Caco-2 (cell line): Measurements from ENCODE around the gene ACOX1. TPM values are rescaled to one million over a fixed set of nuclear protein-coding genes. Genes with fewer than 3 reads are reported as not detected.
A peak's percentile ranks its signal among the peaks of the same experiment; 100 is the strongest.

Experiments
- BruUV-seq: library from RNA; stranded (reverse); fragments of 400-500 nt; replicated peaks from 2 replicates; lab custom pipeline; 2021; lab: Mats Ljungman, UMichigan
- CTCF ChIA-PET: fragments of 300-600 bp; sonication (Branson Sonifier 250); formaldehyde crosslinking; loops from one replicate; lab custom pipeline; 2022; ENCODE audit warnings: antibody characterized with exemption; lab: Charles Lee
- POLR2A ChIA-PET: fragments of 300-600 bp; sonication (Branson Sonifier 250); formaldehyde crosslinking; loops from one replicate; lab custom pipeline; 2022; ENCODE audit warnings: antibody characterized with exemption; lab: Charles Lee
- DNase-seq, 2 experiments: peaks; one replicate each; pipeline versions ENCODE4 v3.0.0 to v3.0.0-alpha.2; 2020 to 2022
- H3K27me3 ChIP-seq: replicated peaks from 2 replicates; pipeline ENCODE4 v1.6.0; 2011; ENCODE audit warnings: low read length; ENCODE audit not compliant: control insufficient read depth, insufficient read depth
- H3K36me3 ChIP-seq: 2 replicates; pipeline ENCODE4 v1.5.1; 2011; ENCODE audit warnings: low read length; ENCODE audit not compliant: control insufficient read depth, insufficient read depth
- H3K4me1 ChIP-seq: fragments of 250-450 bp; sonication (Bioruptor Pico); 2 replicates; pipeline ENCODE4 v1.5.1; 2020; ENCODE audit warnings: mild to moderate bottlenecking
- H3K4me3 ChIP-seq: 2 replicates; pipeline ENCODE4 v1.5.1; 2011; ENCODE audit warnings: low read depth, mild to moderate bottlenecking, control low read depth, low read length
- H3K9me3 ChIP-seq: fragments of 250-450 bp; sonication (Bioruptor Pico); 2 replicates; pipeline ENCODE4 v1.5.1; 2020; ENCODE audit warnings: mild to moderate bottlenecking, moderate library complexity
- H3K27ac Mint-ChIP-seq: one replicate; pipeline ENCODE4 v1.8.0; 2022; ENCODE audit warnings: mixed read lengths; ENCODE audit not compliant: unreplicated experiment
- H3K27me3 Mint-ChIP-seq: one replicate; pipeline ENCODE4 v1.8.0; 2022; ENCODE audit warnings: mixed read lengths; ENCODE audit not compliant: insufficient read depth, unreplicated experiment
- H3K36me3 Mint-ChIP-seq: one replicate; pipeline ENCODE4 v1.8.0; 2022; ENCODE audit warnings: mild to moderate bottlenecking, mixed read lengths; ENCODE audit not compliant: insufficient read depth, unreplicated experiment
- H3K4me1 Mint-ChIP-seq: one replicate; pipeline ENCODE4 v1.8.0; 2022; ENCODE audit warnings: low read depth, mixed read lengths; ENCODE audit not compliant: unreplicated experiment
- H3K4me3 Mint-ChIP-seq: one replicate; pipeline ENCODE4 v1.8.0; 2022; ENCODE audit warnings: mild to moderate bottlenecking, moderate library complexity, mixed read lengths; ENCODE audit not compliant: unreplicated experiment
- H3K9me3 Mint-ChIP-seq: one replicate; pipeline ENCODE4 v1.8.0; 2022; ENCODE audit warnings: mixed read lengths; ENCODE audit not compliant: unreplicated experiment
- CTCF ChIP-seq, 2 experiments: fragments of 200-600 bp in 1 of 2; IDR thresholded peaks; 1 replicate in 1 of 2; 2 replicates in 1 of 2; pipeline versions ENCODE4 v1.5.1 to v1.8.0; 2011 to 2022; ENCODE audit warnings: antibody characterized with exemption in 1 of 2, control low read depth in 1 of 2, inconsistent platforms in 1 of 2, low read depth in 1 of 2, low read length in 1 of 2, mild to moderate bottlenecking in 1 of 2, moderate library complexity in 1 of 2; ENCODE audit not compliant: insufficient read depth in 1 of 2, severe bottlenecking in 1 of 2, unreplicated experiment in 1 of 2
- intact Hi-C: fragments of 100-400 bp; cut with micrococcal nuclease; formaldehyde crosslinking; loops from one replicate; pipeline ENCODE4 v1.10.0; 2022; ENCODE audit not compliant: unreplicated experiment
- total RNA-seq: library from RNA; stranded (reverse); gene quantifications from 2 replicates; pipeline ENCODE4 v1.2.3, GENCODE V29; 2022

ACOX1 gene
- total RNA-seq, 1 experiment from 2014 or later = 48.3 TPM

- Mint-ChIP-seq H3K27me3 (no peaks in the 10 kb centered on the region), H3K36me3 (peaks cover 9% of the 10 kb centered on the region), H3K4me3 (no peak overlapping the region), H3K9me3 (peaks cover 5% of the 10 kb centered on the region), H3K27ac (peak overlapping the region; percentile 30), H3K4me1 (peaks cover 10% of the 10 kb centered on the region)
- H3K36me3 ChIP-seq = peaks cover 1% of the 10 kb centered on the region; the same call in 1 of the 2 replicates
- no peaks in the 10 kb centered on the region for H3K9me3 ChIP-seq
- no peak for DNase-seq
- no peak overlapping the region for H3K4me3 ChIP-seq
- POLR2A ChIA-PET = interaction anchor here (1.7 kb wide), 1 partner anchor 64 kb away, joined by 6 read pairs; the partner anchor contains the start of gene FBF1
- no peaks in the 10 kb centered on the region for H3K27me3 ChIP-seq
- intact Hi-C loops = loop anchor here (1.0 to 2.0 kb wide), 2 partner anchors 64 to 100 kb away; partner anchors contain the start of gene FBF1
- BruUV-seq = no TSS peak
- peaks cover 17% of the 10 kb centered on the region for H3K4me1 ChIP-seq
- CTCF ChIA-PET = interaction anchor here (0.6 to 2.6 kb wide), 10 partner anchors 9 to 275 kb away, joined by 3 to 16 read pairs (median 6); partner anchors contain the start of genes ACOX1, FBF1, MRPL38 and TEN1
- no peak for TF ChIP-seq CTCF (IDR thresholded peaks at IDR 0.05; ENCODE audit: insufficient read depth in 1 of 2, low read depth in 1 of 2, low read length in 1 of 2, severe bottlenecking in 1 of 2, unreplicated experiment in 1 of 2)
Observed at GRCh38 chr17:76004750-76005262, 25.8 kb upstream of the ACOX1 start.

GRCh38 chr17:76003915-76004314, 24.9 kb upstream of the ACOX1 start:
- Histone ChIP-seq H3K4me1 (peaks cover 19% of the 10 kb centered on the region), H3K4me3 (no peak overlapping the region), H3K36me3 (peaks cover 1% of the 10 kb centered on the region; the same call in 1 of the 2 replicates), H3K9me3 (no peaks in the 10 kb centered on the region), H3K27me3 (no peaks in the 10 kb centered on the region)
- Mint-ChIP-seq H3K27me3 (no peaks in the 10 kb centered on the region), H3K9me3 (no peaks in the 10 kb centered on the region), H3K36me3 (peaks cover 10% of the 10 kb centered on the region), H3K4me3 (no peak overlapping the region), H3K27ac (peak overlapping the region; percentile 71), H3K4me1 (peaks cover 10% of the 10 kb centered on the region)
- POLR2A ChIA-PET = interaction anchor here (1.1 to 1.7 kb wide), 2 partner anchors 63 to 107 kb away, joined by 4 to 6 read pairs; partner anchors contain the start of genes FBF1 and TRIM65
- intact Hi-C loops = loop anchor here (1.0 to 2.0 kb wide), 2 partner anchors 25 to 63 kb away; partner anchors contain the start of genes ACOX1, FBF1 and TEN1
- CTCF ChIA-PET = interaction anchor here (0.6 to 3.4 kb wide), 9 partner anchors 9 to 276 kb away, joined by 3 to 19 read pairs (median 5); partner anchors contain the start of genes ACOX1, FBF1, MRPL38 and TEN1
- TF ChIP-seq CTCF (IDR thresholded peaks at IDR 0.05; ENCODE audit: insufficient read depth in 1 of 2, low read depth in 1 of 2, low read length in 1 of 2, severe bottlenecking in 1 of 2, unreplicated experiment in 1 of 2) = no peak
- no peak for DNase-seq
- BruUV-seq = no TSS peak

GRCh38 chr17:76002100-76002499, 23.1 kb upstream of the ACOX1 start:
- intact Hi-C loops = no loop called here
- TF ChIP-seq CTCF (IDR thresholded peaks at IDR 0.05; ENCODE audit: insufficient read depth in 1 of 2, low read depth in 1 of 2, low read length in 1 of 2, severe bottlenecking in 1 of 2, unreplicated experiment in 1 of 2) = no peak
- H3K36me3 ChIP-seq = peaks cover 1% of the 10 kb centered on the region; the same call in 1 of the 2 replicates
- no TSS peak for BruUV-seq
- no peak for DNase-seq
- H3K27me3 ChIP-seq = no peaks in the 10 kb centered on the region
- POLR2A ChIA-PET = no interaction called here
- no peaks in the 10 kb centered on the region for H3K9me3 Mint-ChIP-seq
- H3K4me1 ChIP-seq = peaks cover 37% of the 10 kb centered on the region
- H3K4me1 Mint-ChIP-seq = peaks cover 18% of the 10 kb centered on the region
- no peak overlapping the region for H3K4me3 Mint-ChIP-seq
- no peaks in the 10 kb centered on the region for H3K27me3 Mint-ChIP-seq
- peak overlapping the region; percentile 57 for H3K27ac Mint-ChIP-seq
- H3K9me3 ChIP-seq = no peaks in the 10 kb centered on the region
- peaks cover 10% of the 10 kb centered on the region for H3K36me3 Mint-ChIP-seq
- no peak overlapping the region for H3K4me3 ChIP-seq
- CTCF ChIA-PET = interaction anchor here (0.5 to 3.4 kb wide), 6 partner anchors 10 to 97 kb away, joined by 3 to 19 read pairs (median 7); partner anchors contain the start of genes ACOX1, FBF1, MRPL38 and TEN1
